HG02642 (cell line): Measurements from ENCODE around the gene ADAR.

ENCODE experiments used
- ATAC-seq: cut with Tn5 transposase; IDR thresholded peaks from one replicate; pipeline ENCODE4 v1.9.1; 2021; ENCODE audit warnings: mild to moderate bottlenecking; ENCODE audit not compliant: unreplicated experiment, poor library complexity

ADAR gene

GRCh38 chr1:154586641-154587040 is 21.3 kb downstream of the ADAR start:
- no peak for ATAC-seq

GRCh38 chr1:154586231-154586630 is 21.8 kb downstream of the ADAR start:
- no peak for ATAC-seq

- no peak for ATAC-seq
Observed at GRCh38 chr1:154584267-154584994, 23.6 kb downstream of the ADAR start.

- ATAC-seq: no peak
Observed at GRCh38 chr1:154583773-154584172, 24.2 kb downstream of the ADAR start.

- ATAC-seq: no peak
Observed at GRCh38 chr1:154582885-154583284, 25.1 kb downstream of the ADAR start.

GRCh38 chr1:154581766-154582165 is 26.2 kb downstream of the ADAR start:
- no peak for ATAC-seq

GRCh38 chr1:154579374-154579773 is 28.6 kb downstream of the ADAR start:
- ATAC-seq: no peak

- ATAC-seq: no peak
Observed at GRCh38 chr1:154578058-154578418, 29.9 kb downstream of the ADAR start.

- ATAC-seq: no peak
Observed at GRCh38 chr1:154577346-154578057, 30.5 kb downstream of the ADAR start.

GRCh38 chr1:154575951-154576566 is 31.9 kb downstream of the ADAR start:
- ATAC-seq: no peak

GRCh38 chr1:154575147-154575927 is 32.6 kb downstream of the ADAR start:
- no peak for ATAC-seq

- no peak for ATAC-seq
Observed at GRCh38 chr1:154574716-154575115, 33.3 kb downstream of the ADAR start.

GRCh38 chr1:154573168-154573510 is 34.8 kb downstream of the ADAR start:
- no peak for ATAC-seq

- ATAC-seq: no peak
Observed at GRCh38 chr1:154572468-154573167, 35.4 kb downstream of the ADAR start.

- ATAC-seq: no peak
Observed at GRCh38 chr1:154571964-154572288, 36.1 kb downstream of the ADAR start.

- ATAC-seq: no peak
Observed at GRCh38 chr1:154571244-154571963, 36.6 kb downstream of the ADAR start.

- ATAC-seq: no peak
Observed at GRCh38 chr1:154568157-154568815, 39.7 kb downstream of the ADAR start.

- ATAC-seq: peak; percentile 69
Observed at GRCh38 chr1:154567386-154568156, 40.4 kb downstream of the ADAR start, which contains the start of gene CHRNB2. Gene CHRNB2, plus strand, starts transcription at chr1:154567778. Its CDS starts 267 bp downstream, at chr1:154568045.
